Heart left ventricle (tissue), 16 donors: ENCODE results near the gene BCAR1. TPM values are rescaled to one million over a fixed set of nuclear protein-coding genes. Genes with fewer than 3 reads are reported as not detected.
A peak's percentile ranks its signal among the peaks of the same experiment; 100 is the strongest.

Experiments used
- ATAC-seq, 4 donors: fragments of 200-7000 bp; cut with Tn5 transposase; one replicate each; pipeline ENCODE4 v1.9.1; 2020 to 2022; ENCODE audit warnings: moderate library complexity in 4 of 4, mild to moderate bottlenecking in 3 of 4, moderate number of reproducible peaks in 1 of 4
- DNase-seq, 5 donors: peaks; one replicate each; pipeline ENCODE4 v3.0.0-alpha.2; 2020
- H3K27ac ChIP-seq, 12 donors: fragments of 200-600 bp; sonication (generic) in 4 of 12; one replicate each; pipeline versions ENCODE4 v1.5.0 to v1.8.0; 2016 to 2022; ENCODE audit warnings: mild to moderate bottlenecking in 2 of 12
- H3K27me3 ChIP-seq, 9 donors: fragments of 200-600 bp; sonication (generic) in 2 of 9; one replicate each; pipeline versions ENCODE4 v1.5.1 to v1.8.0; 2016 to 2022; ENCODE audit warnings: mild to moderate bottlenecking in 3 of 9
- H3K36me3 ChIP-seq, 9 donors: fragments of 200-600 bp; sonication (generic) in 2 of 9; one replicate each; pipeline versions ENCODE4 v1.5.0 to v1.8.0; 2018 to 2022; ENCODE audit warnings: mild to moderate bottlenecking in 2 of 9
- H3K4me1 ChIP-seq, 12 donors: fragments of 200-600 bp; sonication (generic) in 4 of 12; one replicate each; pipeline versions ENCODE4 v1.5.0 to v1.8.0; 2016 to 2022; ENCODE audit warnings: mild to moderate bottlenecking in 3 of 12
- H3K4me3 ChIP-seq, 12 donors: fragments of 200-600 bp; sonication (generic) in 4 of 12; one replicate each; pipeline versions ENCODE4 v1.5.0 to v1.8.0; 2017 to 2022; ENCODE audit warnings: mild to moderate bottlenecking in 9 of 12, moderate library complexity in 4 of 12
- H3K9me3 ChIP-seq, 12 donors: fragments of 200-600 bp; sonication (generic) in 4 of 12; one replicate each; pipeline versions ENCODE4 v1.5.0 to v1.8.0; 2016 to 2022; ENCODE audit warnings: mild to moderate bottlenecking in 1 of 12
- POLR2A ChIP-seq, 2 donors: fragments of 450-650 bp; IDR thresholded peaks; one replicate each; pipeline ENCODE4 v1.6.1; 2017; ENCODE audit warnings: antibody characterized with exemption in 2 of 2, mild to moderate bottlenecking in 2 of 2, moderate library complexity in 2 of 2
- WGBS, 4 donors: extraction: QIAGEN DNeasy Blood & Tissue Kit in 2 of 4; methylation state at CpG; one replicate each; pipeline versions ENCODE4 v1.1.5 to v1.1.7; 2013 to 2018; 5-methylcytosine and 5-hydroxymethylcytosine counted together
- intact Hi-C, 10 donors: fragments of 100-400 bp; cut with DNase I; formaldehyde crosslinking; loops; one replicate each; pipeline versions ENCODE4 v1.11.1 to v1.14.2; 2022
- polyA plus RNA-seq, 2 donors: library from polyadenylated mRNA; stranded (reverse); fragments of 200-250 nt; gene quantifications; one replicate each; pipeline ENCODE4 v1.2.3, GENCODE V29; 2013
- total RNA-seq, 9 donors: library from RNA; depleted of rRNA in 2 of 9; stranded (reverse); fragments of >200 nt in 2 of 9; fragmentation: NEBNext Ultra II Directional in 3 of 9; extraction: Animal tissue kit (Norgen Biotek cat#: 25700) in 3 of 9; gene quantifications; one replicate each; pipeline versions ENCODE4 v1.1.0 to v1.2.4, GENCODE V29; 2016 to 2023
- TF ChIP-seq, protein P1 (sequence below), 12 donors: fragments of 200-600 bp; sonication (generic) in 4 of 12; IDR thresholded peaks; one replicate each; pipeline versions ENCODE4 v1.5.0 to v1.8.0; 2018 to 2022; ENCODE audit warnings: antibody characterized with exemption in 12 of 12, mild to moderate bottlenecking in 5 of 12
- donor health status: ischemic (EF 13 %, LVEDD 7.1; RV severe dilation, severe dysfunction).
- donor health status: healthy with polysubstance abuse.
- donor health status: DM: no; HTN: yes; CAD: no.
- donor health status: DM: no; HTN: no; CAD: no.
- donor health status: ischemic (EF 25% LVEDD 6.9; RV normal size, moderate dysfunction).
- donor health status: ischemic (EF 25% LVEDD 5.7; RV mildly dilated, moderate dysfunction).
- donor health status: healthy.
- donor health status: DM: yes; HTN: yes; CAD: no.
- donor health status: ischemic (EF 35%, LVEDD 5.7; RV mildly dilated, moderate dysfunction).
- donor health status: nonischemic (EF 11% LVEDD 7.7; RV severe dilation, severe dysfunction).
- donor health status: DM: yes; HTN: yes; CAD: no.
- donor health status: PGD.
- donor health status: ischemic (EF 29% LVEDD 5.4; RV normal size, mild dysfunction).
- donor health status: nonischemic (EF 23%, LVEDD 6.1; RV moderate dilation, normal function).

Gene BCAR1
- total and polyA plus RNA-seq, 11 donors, result 51.4 to 129 (median 72.0) TPM

DNA sequence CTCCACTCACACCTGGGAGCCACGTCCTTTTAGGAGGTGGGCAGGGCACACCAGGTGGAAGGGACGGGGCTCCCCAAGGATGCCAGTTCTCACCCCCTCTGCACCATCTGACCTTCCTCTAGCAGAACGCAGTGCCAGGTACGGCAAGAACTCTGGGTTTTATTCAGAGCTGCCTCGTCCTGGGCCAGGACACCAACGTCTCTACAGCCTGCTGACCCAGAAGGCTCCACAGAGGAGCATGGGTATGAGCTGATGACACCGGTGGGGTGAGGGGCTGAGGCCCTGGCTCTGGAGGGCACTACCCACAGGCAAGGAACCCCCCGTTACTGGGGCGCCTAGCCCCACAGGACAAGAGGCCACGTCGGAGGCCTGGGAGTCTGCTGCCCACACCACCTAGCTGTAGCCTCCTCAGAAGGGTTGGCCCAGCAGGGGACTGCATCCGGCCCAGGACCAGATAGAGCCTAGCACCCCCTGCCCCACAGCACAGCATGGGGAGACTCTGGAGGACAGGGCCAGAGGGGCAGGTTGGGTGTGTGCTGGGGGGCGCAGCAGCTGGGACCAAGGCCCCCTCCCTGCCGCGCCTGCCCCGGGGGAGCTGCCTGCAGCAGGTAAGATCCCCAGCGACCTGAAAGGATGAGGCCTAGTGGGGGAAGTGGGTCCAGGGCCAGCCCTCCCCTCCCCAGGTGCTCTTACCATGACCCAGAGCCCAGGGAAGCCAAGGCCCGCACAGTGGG is 13.9 kb downstream of the BCAR1 start:
- H3K36me3 ChIP-seq, result peaks cover 0 to 66% (median 50%) of the 10 kb centered on the region in 9 donors
- WGBS, 4 donors, result 59 to 84% (median 72%) methylated on average over 6 to 18 of the region's 18 CpGs
- H3K4me1 ChIP-seq, result peaks cover 3 to 74% (median 50%) of the 10 kb centered on the region in 12 donors
- H3K27ac ChIP-seq, result peak overlapping the region; percentile 59 to 90 (median 80)
- intact Hi-C loops, result loop anchor here in 1 of 10 donors (2.0 kb wide), 1 partner anchor 147 kb away; no protein-coding TSS in a partner anchor
- peaks cover 0 to 13% (median 0%) of the 10 kb centered on the region in 9 donors for H3K27me3 ChIP-seq
- peak in 1 of 4 donors; percentile 0 for ATAC-seq
- DNase-seq, result peak in 2 of 5 donors; percentile 29 to 54
- TF ChIP-seq, protein P1, sequence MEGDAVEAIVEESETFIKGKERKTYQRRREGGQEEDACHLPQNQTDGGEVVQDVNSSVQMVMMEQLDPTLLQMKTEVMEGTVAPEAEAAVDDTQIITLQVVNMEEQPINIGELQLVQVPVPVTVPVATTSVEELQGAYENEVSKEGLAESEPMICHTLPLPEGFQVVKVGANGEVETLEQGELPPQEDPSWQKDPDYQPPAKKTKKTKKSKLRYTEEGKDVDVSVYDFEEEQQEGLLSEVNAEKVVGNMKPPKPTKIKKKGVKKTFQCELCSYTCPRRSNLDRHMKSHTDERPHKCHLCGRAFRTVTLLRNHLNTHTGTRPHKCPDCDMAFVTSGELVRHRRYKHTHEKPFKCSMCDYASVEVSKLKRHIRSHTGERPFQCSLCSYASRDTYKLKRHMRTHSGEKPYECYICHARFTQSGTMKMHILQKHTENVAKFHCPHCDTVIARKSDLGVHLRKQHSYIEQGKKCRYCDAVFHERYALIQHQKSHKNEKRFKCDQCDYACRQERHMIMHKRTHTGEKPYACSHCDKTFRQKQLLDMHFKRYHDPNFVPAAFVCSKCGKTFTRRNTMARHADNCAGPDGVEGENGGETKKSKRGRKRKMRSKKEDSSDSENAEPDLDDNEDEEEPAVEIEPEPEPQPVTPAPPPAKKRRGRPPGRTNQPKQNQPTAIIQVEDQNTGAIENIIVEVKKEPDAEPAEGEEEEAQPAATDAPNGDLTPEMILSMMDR (IDR thresholded peaks at IDR 0.05), result no peak
- TF ChIP-seq POLR2A (IDR thresholded peaks at IDR 0.05), result no peak
- H3K9me3 ChIP-seq, result no peaks in the 10 kb centered on the region
- H3K4me3 ChIP-seq, result no peak overlapping the region

DNA sequence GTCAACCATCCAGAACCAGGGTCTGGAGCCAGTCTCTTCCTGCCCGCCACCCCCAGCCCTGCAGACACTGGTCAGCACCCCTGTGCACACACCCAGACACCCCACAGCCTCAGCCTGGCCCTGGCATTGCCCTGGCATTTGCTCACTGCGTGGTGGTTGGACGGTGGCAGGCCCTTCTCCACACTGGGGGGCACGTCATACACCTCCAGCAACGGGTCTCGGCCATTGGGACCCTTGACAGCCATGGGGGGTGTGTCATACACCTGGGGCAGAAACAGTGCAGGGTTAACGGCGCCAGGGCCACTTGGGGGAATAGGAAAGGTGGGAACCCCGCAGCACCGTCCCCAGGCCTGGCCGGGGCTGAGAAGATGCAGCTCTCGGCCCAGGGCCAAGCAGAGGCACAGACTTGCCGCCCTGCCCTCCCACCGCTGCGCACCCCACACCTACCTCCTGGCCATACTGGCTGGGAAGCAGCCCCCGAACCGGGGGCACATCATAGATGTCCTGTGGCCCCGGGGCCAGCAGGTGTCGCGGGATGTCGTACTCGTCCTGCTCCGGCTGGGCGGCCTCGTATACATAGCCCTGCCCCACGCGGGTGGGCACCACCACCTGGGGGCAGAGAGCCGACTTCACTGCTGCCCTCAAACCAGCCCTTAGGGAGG is 14.6 kb downstream of the BCAR1 start:
- H3K4me3 ChIP-seq, result no peak overlapping the region
- ATAC-seq (no peak), DNase-seq (peak in 1 of 5 donors; percentile 59)
- H3K4me1 ChIP-seq, result peaks cover 3 to 67% (median 50%) of the 10 kb centered on the region in 12 donors
- H3K36me3 ChIP-seq, result peaks cover 0 to 65% (median 51%) of the 10 kb centered on the region in 9 donors
- TF ChIP-seq, protein P1 (IDR thresholded peaks at IDR 0.05), result no peak
- no peak for TF ChIP-seq POLR2A (IDR thresholded peaks at IDR 0.05)
- no peaks in the 10 kb centered on the region for H3K9me3 ChIP-seq
- peaks cover 0 to 13% (median 0%) of the 10 kb centered on the region in 9 donors for H3K27me3 ChIP-seq
- intact Hi-C loops, result loop anchor here in 1 of 10 donors (2.0 kb wide), 1 partner anchor 148 kb away; no protein-coding TSS in a partner anchor
- peak overlapping the region in 7 of 12 donors; percentile 78 to 90 (median 85) for H3K27ac ChIP-seq
- WGBS, 4 donors, result 87 to 96% (median 90%) methylated on average over 4 to 28 of the region's 28 CpGs

DNA sequence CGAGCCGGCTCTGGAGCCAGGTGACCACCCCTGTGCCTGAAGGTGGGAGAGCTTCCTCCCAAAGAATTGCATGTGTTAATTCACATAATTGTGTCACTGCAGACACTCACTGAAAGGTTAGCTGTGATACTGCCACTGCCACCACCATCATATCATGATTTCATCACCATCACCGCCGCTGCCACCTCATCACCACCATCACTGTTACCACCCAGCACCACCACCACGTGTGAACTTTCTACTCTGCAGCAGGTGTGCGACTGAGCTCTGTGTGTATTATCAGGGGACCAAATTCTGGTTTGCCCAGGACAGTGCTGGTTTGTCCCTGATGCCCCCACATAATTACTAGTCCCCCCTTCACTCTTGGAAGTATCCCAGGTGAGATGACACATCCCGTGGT is 15.2 kb downstream of the BCAR1 start:
- DNase-seq, result no peak
- intact Hi-C loops, result loop anchor here in 1 of 10 donors (2.0 kb wide), 1 partner anchor 149 kb away; no protein-coding TSS in a partner anchor
- Histone ChIP-seq H3K27ac (peak overlapping the region in 1 of 12 donors; percentile 22), H3K9me3 (no peaks in the 10 kb centered on the region), H3K4me3 (no peak overlapping the region), H3K27me3 (peaks cover 0 to 17% (median 0%) of the 10 kb centered on the region in 9 donors), H3K4me1 (peaks cover 3 to 61% (median 50%) of the 10 kb centered on the region in 12 donors), H3K36me3 (peaks cover 0 to 64% (median 51%) of the 10 kb centered on the region in 9 donors)
- ATAC-seq, result no peak
- TF ChIP-seq POLR2A (IDR thresholded peaks at IDR 0.05), result no peak
- TF ChIP-seq, protein P1 (IDR thresholded peaks at IDR 0.05), result no peak
- 70 to 75% (median 73%) methylated on average over 5 to 7 of the region's 7 CpGs for WGBS, 4 donors
